ENCODE results near the gene HSPA12B.

DNA sequence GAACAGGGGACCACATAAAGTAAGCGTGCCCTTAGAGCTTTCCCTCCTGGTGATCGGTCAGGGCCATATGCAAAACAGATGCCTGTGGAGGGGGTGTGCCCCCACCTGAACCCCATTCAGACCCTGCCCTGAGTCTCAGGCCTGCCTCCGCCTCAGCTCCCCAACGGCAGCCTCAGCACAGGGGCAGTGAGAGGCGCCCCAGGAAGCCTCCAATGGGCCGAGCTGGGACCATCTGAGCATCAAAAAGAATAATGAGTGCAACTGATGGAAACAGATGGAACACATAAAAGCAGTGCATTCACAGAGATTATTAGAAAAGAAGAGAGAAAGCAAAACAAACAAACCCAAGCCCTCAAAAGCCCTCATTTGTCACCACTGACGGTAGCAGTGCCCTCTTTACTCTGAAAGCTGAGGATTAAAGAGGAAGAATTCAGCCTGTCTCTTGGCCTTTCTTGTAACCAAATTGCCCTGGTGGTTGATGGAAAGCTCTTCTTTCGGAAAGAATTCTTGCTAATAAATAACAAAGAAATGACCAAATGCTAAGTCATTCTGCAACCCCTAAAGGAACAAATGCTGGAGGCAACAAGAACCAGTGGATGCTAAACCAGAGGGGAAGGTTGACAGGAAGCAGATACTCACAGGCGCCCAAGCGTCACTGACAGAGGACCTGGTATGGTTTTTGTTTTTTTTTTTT is 28.3 kb downstream of the HSPA12B start:
- TF ChIP-seq, protein P1, sequence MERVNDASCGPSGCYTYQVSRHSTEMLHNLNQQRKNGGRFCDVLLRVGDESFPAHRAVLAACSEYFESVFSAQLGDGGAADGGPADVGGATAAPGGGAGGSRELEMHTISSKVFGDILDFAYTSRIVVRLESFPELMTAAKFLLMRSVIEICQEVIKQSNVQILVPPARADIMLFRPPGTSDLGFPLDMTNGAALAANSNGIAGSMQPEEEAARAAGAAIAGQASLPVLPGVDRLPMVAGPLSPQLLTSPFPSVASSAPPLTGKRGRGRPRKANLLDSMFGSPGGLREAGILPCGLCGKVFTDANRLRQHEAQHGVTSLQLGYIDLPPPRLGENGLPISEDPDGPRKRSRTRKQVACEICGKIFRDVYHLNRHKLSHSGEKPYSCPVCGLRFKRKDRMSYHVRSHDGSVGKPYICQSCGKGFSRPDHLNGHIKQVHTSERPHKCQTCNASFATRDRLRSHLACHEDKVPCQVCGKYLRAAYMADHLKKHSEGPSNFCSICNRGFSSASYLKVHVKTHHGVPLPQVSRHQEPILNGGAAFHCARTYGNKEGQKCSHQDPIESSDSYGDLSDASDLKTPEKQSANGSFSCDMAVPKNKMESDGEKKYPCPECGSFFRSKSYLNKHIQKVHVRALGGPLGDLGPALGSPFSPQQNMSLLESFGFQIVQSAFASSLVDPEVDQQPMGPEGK (CRISPR knock-in tag; IDR thresholded peaks at IDR 0.05; ENCODE audit: borderline replicate concordance) = no peak
- TF ChIP-seq ARNTL (CRISPR knock-in tag; IDR thresholded peaks at IDR 0.05; ENCODE audit: borderline replicate concordance, low read depth) = no peak
- TF ChIP-seq ZNF8 (CRISPR knock-in tag; IDR thresholded peaks at IDR 0.05) = no peak
- TF ChIP-seq, protein P2, sequence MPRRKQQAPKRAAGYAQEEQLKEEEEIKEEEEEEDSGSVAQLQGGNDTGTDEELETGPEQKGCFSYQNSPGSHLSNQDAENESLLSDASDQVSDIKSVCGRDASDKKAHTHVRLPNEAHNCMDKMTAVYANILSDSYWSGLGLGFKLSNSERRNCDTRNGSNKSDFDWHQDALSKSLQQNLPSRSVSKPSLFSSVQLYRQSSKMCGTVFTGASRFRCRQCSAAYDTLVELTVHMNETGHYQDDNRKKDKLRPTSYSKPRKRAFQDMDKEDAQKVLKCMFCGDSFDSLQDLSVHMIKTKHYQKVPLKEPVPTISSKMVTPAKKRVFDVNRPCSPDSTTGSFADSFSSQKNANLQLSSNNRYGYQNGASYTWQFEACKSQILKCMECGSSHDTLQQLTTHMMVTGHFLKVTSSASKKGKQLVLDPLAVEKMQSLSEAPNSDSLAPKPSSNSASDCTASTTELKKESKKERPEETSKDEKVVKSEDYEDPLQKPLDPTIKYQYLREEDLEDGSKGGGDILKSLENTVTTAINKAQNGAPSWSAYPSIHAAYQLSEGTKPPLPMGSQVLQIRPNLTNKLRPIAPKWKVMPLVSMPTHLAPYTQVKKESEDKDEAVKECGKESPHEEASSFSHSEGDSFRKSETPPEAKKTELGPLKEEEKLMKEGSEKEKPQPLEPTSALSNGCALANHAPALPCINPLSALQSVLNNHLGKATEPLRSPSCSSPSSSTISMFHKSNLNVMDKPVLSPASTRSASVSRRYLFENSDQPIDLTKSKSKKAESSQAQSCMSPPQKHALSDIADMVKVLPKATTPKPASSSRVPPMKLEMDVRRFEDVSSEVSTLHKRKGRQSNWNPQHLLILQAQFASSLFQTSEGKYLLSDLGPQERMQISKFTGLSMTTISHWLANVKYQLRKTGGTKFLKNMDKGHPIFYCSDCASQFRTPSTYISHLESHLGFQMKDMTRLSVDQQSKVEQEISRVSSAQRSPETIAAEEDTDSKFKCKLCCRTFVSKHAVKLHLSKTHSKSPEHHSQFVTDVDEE (CRISPR knock-in tag; IDR thresholded peaks at IDR 0.05) = no peak
- no peak for TF ChIP-seq ZFP30 (CRISPR knock-in tag; IDR thresholded peaks at IDR 0.05)
- no peak for TF ChIP-seq RARB (CRISPR knock-in tag; IDR thresholded peaks at IDR 0.05)

All from SK-N-SH treated with all-trans-retinoic acid at 6 μM for 48 hours (cell line).